CD1c-positive myeloid dendritic cell (primary cell): ENCODE measurements around the gene TP63.

Source experiments
- DNase-seq: peaks from one replicate; pipeline ENCODE4 v3.0.0-alpha.2; 2016; ENCODE audit errors: extremely low spot score

The TP63 gene

DNA sequence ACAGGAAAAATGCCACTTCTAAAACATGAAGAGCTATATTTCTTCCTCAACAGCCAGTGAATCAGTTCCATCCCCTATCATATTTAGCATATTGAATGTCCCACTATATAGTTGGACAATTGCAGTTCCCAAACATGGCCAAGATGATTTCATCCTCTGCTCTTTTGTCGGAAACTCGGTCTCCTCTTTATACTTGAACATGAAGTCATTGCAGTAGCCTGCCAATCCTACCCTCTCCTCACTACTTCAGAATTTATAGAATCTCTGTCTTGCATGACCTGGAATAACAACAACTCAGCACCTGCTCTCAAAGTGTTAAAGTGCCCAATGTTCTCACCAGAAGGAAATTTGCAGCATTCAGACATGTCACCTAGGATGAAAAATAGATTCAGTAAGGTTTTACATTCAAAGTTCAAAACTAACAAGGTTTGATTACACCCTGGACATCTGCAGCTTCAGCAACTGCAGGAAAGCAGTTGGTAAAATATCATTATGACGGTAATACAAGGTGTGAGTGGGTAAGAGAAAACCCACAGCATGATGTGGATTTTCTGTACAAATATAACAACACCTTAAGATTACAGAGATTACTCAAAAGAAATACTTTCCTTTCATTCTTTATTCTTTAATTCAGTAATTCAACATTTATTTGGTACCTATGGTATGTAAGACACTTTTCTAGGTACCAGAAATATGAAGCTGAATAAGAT, 52.5 kb downstream of the TP63 start:
- no peak for DNase-seq

DNA sequence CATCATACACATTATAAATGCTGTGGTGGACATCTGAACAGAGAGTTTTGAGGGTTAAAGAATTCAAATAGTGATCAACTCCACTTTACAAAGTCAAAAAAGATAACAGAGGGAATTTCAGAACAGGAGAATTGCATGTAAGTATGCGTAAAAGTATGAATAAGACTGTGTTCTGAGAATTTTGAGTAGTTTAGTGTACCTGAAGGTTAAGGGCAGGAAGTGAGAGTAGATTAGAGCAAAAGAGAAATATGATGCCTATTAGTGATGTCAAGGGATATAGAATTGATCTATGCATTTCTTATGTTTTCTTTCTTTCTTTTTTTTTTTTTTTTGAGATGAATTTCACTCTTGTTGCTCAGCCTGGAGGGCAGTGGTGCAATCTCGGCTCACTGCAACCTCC, 53.1 kb downstream of the TP63 start:
- DNase-seq, result no peak

- DNase-seq, result no peak
These were observed 54.1 kb downstream of the TP63 start for GRCh38 chr3:189685291-189685690.

GRCh38 chr3:189685860-189686259, 54.7 kb downstream of the TP63 start:
- no peak for DNase-seq

- DNase-seq, result no peak
These were observed 56.3 kb downstream of the TP63 start for GRCh38 chr3:189687475-189687874.

DNA sequence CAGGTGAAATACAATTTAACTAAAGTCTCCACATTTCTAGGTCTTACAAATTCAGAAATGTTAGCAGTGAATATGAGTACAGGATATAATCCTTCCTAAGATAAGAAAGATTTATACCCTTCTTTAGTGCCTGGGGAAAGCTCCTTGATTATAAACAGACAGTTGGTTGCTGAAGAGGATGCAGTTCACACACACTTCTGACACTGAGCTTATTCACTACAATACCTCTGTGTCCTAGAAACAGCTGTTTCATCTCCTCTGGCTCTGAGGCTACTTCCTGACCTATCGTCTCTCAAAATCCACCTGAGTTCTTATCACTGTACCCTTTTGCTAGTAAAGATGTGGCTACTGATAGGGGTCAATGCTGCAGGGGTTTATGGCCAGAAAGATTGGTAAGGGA, 57.1 kb downstream of the TP63 start:
- DNase-seq, result no peak

DNA sequence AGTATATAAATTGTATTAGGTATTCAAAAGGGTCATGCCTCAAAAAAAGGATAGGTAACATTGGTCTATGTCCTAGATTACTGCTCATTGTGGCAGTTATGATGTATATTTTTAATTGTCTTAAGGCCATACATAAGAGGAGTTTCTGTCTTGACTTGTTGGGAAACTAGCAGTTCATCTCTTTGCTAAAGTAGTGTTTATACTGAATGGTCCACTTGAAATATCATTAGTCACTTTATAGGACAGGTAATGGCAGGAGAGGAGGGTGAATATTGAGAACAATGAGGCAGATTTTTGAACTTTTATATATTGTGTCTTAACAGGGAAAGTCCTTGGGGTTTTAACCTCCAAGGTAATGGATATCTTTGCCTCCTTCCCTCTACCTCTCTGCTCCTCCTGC, 58.4 kb downstream of the TP63 start:
- DNase-seq, result no peak

GRCh38 chr3:189690237-189690636, 59.0 kb downstream of the TP63 start:
- DNase-seq, result no peak

- no peak for DNase-seq
These were observed 59.5 kb downstream of the TP63 start for GRCh38 chr3:189690672-189691071.

DNA sequence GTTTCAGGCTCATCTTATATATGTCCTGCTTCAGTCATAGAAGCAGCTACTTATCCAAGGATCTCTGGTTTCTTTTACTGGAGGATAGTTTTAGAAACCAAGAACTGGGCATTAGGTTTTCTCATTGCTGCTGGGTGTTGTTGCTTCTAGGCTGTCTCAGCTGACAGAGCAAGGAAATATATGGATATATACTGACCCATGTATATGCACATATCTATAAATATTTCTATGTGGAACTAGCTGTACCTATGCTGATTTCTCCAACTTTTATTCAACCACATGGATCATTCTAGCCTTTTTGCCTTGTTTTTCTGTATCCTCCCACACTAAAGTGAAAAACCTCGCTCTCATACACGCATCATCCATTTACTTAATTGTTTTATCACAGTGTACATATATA, 64.2 kb downstream of the TP63 start:
- no peak for DNase-seq

DNA sequence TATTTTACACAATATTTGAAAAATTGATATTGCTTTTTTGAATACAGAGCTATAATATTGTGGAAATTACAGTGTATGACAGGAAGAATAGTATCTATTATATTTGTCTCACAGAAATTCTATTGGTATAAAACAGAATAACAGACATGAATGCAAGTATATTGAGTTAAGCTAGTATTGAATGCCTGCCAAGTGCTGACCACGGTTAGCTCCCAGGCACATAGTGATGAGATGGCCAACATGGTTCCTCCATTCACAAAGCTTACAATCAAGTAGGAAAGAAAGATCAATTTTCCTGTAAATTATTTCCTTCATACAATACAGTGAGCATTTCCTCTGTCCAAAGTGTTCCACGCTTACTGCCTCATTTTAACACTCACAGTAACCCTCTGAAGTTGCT, 67.6 kb downstream of the TP63 start:
- DNase-seq, result no peak

DNA sequence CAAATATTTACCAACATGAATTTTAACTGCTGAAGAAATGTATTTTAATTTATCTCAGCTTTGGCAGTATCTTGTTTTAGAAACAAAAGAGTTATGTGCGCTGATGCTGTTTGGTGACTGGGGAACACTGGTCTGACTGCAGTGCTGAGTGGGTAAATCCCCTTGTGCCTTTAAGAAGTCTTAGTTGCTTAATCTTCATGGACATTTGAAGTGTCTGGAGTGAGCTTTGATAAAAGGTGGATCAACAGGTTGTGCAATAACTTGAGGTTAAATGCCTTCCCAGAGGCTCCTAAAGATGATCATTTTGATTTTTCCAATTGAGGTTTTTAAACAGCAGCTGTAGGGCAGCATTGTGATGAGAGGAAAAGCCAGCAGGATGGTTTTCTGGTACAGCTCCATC, 68.7 kb downstream of the TP63 start:
- DNase-seq, result no peak

- DNase-seq, result no peak
These were observed 71.0 kb downstream of the TP63 start for GRCh38 chr3:189702066-189702646.

DNA sequence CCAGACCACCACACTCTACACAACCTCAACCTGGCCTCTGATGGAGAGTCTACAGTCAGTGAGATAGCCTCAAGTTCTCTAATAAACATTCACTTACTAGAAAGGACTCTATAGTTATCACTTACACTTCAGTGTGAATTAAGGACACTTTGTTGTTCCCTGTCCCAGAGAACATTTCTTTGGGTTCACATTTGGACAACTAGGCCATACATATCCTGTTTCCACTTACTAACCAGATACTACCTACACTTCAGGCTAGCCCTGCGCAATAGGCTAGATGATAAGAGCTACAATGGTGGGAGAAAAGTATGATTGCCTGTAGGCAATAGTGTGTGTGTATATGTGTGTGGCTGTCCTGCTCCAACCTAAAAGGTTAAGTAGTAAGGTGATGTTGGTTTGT, 72.7 kb downstream of the TP63 start:
- DNase-seq, result no peak

GRCh38 chr3:189708375-189708774, 77.2 kb downstream of the TP63 start:
- DNase-seq, result no peak

GRCh38 chr3:189710620-189711402, 79.6 kb downstream of the TP63 start:
- no peak for DNase-seq

DNA sequence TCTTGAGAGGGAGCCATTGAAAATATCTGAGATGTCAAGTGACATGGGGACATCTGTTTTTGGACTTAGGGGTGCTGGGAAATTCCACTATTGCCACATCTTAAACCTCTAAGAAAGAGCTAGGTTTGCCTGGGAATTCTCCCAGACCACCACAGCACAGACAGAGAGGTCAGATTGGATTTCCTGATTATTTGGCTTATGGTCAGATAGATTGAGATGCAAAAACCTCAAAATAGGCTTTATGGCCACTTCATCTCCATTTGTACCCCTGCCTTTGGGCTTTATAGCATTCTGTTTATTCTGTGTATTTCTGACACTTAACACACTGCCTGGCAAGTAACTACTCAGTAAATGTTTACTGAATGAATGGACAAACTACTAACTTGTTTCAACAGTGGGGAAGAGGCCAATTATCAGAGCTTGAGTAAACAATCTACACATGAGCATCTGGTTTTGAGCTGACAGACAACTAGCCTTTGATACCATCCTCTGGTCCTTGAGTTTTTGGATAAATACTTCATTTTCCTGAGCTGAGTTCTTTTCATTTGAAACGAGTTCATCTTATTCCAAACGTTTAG, 81.8 kb downstream of the TP63 start:
- DNase-seq, result no peak

- no peak for DNase-seq
These were observed 84.1 kb downstream of the TP63 start for GRCh38 chr3:189714991-189715961.

- no peak for DNase-seq
These were observed 87.0 kb downstream of the TP63 start for GRCh38 chr3:189718215-189718614.

GRCh38 chr3:189720736-189721417, 89.7 kb downstream of the TP63 start:
- DNase-seq, result no peak
